Brain microvascular endothelial cell (primary cell): ENCODE data around the gene PLEKHG2.

ENCODE experiments used
- DNase-seq: peaks from one replicate; pipeline ENCODE4 v3.0.0-alpha.2; 2020
- H3K27ac ChIP-seq: fragments of 250-450 bp; sonication (Bioruptor Pico); 2 replicates; pipeline ENCODE4 v1.5.1; 2020; ENCODE audit warnings: mild to moderate bottlenecking, moderate library complexity
- H3K27me3 ChIP-seq: fragments of 250-450 bp; sonication (Bioruptor Pico); replicated peaks from 2 replicates; pipeline ENCODE4 v1.5.1; 2020; ENCODE audit warnings: mild to moderate bottlenecking
- H3K36me3 ChIP-seq: fragments of 250-450 bp; sonication (Bioruptor Pico); replicated peaks from 2 replicates; pipeline ENCODE4 v1.5.1; 2020; ENCODE audit warnings: mild to moderate bottlenecking
- H3K4me3 ChIP-seq: 2 replicates; pipeline ENCODE4 v1.5.1; 2011; ENCODE audit warnings: low read depth, mild to moderate bottlenecking, control low read depth, low read length, moderate library complexity
- in situ Hi-C: cut with HindIII; loops from 2 replicates; pipeline ENCODE4 v1.10.0; 2017; ENCODE audit warnings: low sequenced_read_pairs, low pct_ligation_motif_present
- TF ChIP-seq, protein P1 (sequence below): IDR thresholded peaks from 2 replicates; pipeline ENCODE4 v1.5.1; 2011; ENCODE audit warnings: low read depth, mild to moderate bottlenecking, moderate library complexity, low read length, control low read depth, inconsistent platforms; ENCODE audit errors: missing control alignments

The PLEKHG2 gene

DNA sequence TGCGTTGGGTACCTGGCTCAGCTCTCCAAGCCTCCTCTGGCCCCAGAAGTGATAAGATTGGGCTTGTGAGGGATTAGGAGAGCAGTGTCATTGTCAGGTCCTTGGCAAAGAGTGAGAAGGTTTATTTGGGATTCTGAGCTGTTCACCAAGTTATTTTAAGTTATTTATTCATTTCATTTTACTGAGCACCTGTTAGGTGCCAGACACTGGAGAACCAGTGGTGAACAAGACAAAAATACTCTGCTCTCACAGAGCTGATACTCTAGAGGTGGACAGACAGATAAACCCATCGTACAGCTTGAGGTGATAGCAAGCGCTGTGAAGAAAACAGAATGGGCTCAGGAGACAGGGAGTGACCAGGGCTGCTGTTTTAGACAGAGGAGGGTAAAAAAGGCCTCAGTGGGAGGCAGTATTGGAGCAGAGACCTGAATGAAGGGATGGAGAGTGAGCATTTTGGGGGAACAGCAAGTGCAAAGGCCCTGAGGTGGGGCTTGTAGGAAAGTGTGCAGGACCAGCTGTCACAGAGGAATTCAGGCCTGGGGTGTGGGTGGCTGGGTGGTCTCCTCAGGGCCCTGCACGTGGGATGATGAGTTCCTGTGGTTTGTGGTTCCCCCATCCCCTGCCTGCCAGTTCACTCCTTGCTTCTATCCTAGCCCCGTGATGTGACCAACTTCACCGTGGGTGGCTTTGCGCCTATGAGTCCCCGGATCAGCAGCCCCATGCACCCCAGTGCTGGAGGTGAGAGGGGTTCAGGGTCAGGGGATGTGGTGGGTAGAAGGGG, 59.5 kb downstream of the PLEKHG2 start:
- no peak overlapping the region for H3K27ac ChIP-seq
- H3K4me3 ChIP-seq = no peak overlapping the region
- H3K36me3 ChIP-seq = peaks cover 94% of the 10 kb centered on the region
- DNase-seq = no peak
- H3K27me3 ChIP-seq = no peaks in the 10 kb centered on the region
- TF ChIP-seq, protein P1, sequence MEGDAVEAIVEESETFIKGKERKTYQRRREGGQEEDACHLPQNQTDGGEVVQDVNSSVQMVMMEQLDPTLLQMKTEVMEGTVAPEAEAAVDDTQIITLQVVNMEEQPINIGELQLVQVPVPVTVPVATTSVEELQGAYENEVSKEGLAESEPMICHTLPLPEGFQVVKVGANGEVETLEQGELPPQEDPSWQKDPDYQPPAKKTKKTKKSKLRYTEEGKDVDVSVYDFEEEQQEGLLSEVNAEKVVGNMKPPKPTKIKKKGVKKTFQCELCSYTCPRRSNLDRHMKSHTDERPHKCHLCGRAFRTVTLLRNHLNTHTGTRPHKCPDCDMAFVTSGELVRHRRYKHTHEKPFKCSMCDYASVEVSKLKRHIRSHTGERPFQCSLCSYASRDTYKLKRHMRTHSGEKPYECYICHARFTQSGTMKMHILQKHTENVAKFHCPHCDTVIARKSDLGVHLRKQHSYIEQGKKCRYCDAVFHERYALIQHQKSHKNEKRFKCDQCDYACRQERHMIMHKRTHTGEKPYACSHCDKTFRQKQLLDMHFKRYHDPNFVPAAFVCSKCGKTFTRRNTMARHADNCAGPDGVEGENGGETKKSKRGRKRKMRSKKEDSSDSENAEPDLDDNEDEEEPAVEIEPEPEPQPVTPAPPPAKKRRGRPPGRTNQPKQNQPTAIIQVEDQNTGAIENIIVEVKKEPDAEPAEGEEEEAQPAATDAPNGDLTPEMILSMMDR = no peak
- in situ Hi-C loops = no loop called here

DNA sequence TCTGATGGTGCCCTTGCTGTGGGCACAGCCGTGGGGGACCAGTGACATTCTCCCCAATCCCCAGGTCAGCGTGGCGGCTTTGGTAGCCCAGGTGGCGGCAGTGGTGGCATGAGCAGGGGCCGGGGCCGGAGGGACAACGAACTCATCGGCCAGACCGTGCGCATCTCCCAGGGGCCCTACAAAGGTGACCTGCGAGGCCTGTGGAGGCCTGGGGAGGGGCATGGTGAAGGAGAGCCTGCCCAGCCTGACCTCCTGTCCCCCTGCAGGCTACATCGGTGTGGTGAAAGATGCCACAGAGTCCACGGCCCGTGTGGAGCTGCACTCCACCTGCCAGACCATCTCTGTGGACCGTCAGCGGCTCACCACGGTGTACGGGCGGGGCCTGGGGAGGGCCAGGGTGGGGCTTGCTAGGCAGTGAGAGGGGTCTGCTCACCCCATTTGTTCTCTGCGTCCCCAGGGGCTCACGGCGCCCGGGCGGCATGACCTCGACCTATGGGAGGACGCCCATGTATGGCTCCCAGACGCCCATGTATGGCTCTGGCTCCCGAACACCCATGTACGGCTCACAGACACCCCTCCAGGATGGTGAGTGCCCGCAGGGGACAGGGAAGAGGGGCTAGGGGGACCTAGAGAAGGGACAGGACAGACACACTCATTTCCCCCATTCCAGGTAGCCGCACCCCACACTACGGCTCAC, 60.4 kb downstream of the PLEKHG2 start:
- TF ChIP-seq, protein P1 = no peak
- no peaks in the 10 kb centered on the region for H3K27me3 ChIP-seq
- H3K36me3 ChIP-seq = peaks cover 87% of the 10 kb centered on the region
- H3K27ac ChIP-seq = no peak overlapping the region
- no peak for DNase-seq
- no peak overlapping the region for H3K4me3 ChIP-seq
- in situ Hi-C loops = no loop called here

DNA sequence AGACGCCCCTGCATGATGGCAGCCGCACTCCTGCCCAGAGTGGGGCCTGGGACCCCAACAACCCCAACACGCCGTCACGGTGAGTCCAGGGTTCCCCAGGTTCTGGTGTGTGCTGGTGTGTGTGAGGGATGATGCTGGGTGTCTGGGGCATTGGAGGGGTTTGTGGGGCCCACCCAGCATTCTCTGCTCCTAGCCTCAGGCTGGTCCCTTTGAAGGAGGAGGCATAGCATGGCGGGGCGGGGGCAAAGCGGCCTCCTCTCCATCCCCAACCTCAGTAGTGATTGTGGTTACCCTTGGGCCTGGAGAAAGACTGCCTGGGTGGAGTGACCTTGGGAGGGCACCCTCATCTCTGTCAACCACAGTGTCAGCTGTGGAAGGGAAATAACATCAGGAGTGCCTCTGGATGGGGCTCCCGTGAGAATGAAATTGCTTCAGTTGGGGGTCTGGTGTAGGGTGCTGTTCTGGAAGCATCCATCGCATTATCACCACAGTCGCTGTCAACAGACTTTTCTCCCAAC, 61.0 kb downstream of the PLEKHG2 start:
- in situ Hi-C loops = no loop called here
- Histone ChIP-seq H3K4me3 (no peak overlapping the region), H3K27me3 (no peaks in the 10 kb centered on the region), H3K36me3 (peaks cover 81% of the 10 kb centered on the region), H3K27ac (no peak overlapping the region)
- TF ChIP-seq, protein P1 = no peak
- no peak for DNase-seq

DNA sequence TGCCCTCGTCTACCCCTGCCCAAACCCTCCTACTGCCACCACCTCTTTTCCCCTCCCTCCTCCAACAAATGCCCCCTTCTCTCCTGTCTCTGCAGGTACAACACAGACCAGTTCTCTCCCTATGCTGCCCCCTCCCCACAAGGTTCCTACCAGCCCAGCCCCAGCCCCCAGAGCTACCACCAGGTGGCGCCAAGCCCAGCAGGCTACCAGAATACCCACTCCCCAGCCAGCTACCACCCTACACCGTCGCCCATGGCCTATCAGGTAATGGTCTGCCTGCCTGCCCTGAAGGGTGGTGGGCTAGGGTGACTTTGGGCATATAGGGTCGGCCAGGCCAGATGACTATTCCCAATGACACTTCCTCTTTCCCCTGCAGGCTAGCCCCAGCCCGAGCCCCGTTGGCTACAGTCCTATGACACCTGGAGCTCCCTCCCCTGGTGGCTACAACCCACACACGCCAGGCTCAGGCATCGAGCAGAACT, 61.7 kb downstream of the PLEKHG2 start:
- no peak overlapping the region for H3K4me3 ChIP-seq
- H3K27ac ChIP-seq = no peak overlapping the region
- peak; percentile 18 for DNase-seq
- peaks cover 74% of the 10 kb centered on the region for H3K36me3 ChIP-seq
- no peaks in the 10 kb centered on the region for H3K27me3 ChIP-seq
- in situ Hi-C loops = no loop called here
- TF ChIP-seq, protein P1 = peak; percentile 94

DNA sequence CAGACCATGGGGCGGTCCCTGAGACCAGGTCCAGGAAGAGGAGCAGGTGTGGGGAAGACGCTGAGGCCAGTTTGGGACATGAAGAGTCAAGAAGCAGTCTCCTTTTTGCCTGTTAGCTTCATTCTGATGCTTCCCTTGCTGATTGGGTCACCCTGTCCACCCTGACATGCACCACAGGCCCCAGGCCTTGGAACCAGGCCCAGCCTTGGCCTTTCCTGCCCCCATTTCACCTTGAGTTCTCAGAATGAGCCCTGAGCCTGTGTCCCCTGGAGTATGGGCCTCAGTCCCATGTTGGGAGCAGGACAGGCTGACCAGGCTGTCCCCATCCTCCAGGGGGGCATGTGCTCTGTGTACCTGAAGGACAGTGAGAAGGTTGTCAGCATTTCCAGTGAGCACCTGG, 63.3 kb downstream of the PLEKHG2 start:
- in situ Hi-C loops = no loop called here
- TF ChIP-seq, protein P1 = no peak
- H3K27me3 ChIP-seq = no peaks in the 10 kb centered on the region
- no peak overlapping the region for H3K4me3 ChIP-seq
- peaks cover 58% of the 10 kb centered on the region for H3K36me3 ChIP-seq
- DNase-seq = no peak
- H3K27ac ChIP-seq = no peak overlapping the region
